Left ventricle myocardium inferior (tissue), 1 donor: ENCODE measurements around the gene SNORC. TPM values are rescaled to one million over a fixed set of nuclear protein-coding genes. Genes with fewer than 3 reads are reported as not detected.

ENCODE experiments used
- DNase-seq: peaks from one replicate; pipeline ENCODE4 v3.0.0-alpha.2; 2020
- H3K27ac ChIP-seq: fragments of 200-600 bp; replicated peaks from 2 replicates; pipeline ENCODE4 v1.8.0; 2021
- H3K27me3 ChIP-seq: fragments of 200-600 bp; 2 replicates; pipeline ENCODE4 v1.8.0; 2021; ENCODE audit warnings: low read depth
- H3K36me3 ChIP-seq: fragments of 200-600 bp; 2 replicates; pipeline ENCODE4 v1.8.0; 2021
- H3K4me1 ChIP-seq: fragments of 200-600 bp; 2 replicates; pipeline ENCODE4 v1.8.0; 2021
- H3K4me3 ChIP-seq: fragments of 200-600 bp; 2 replicates; pipeline ENCODE4 v1.8.0; 2021; ENCODE audit warnings: mild to moderate bottlenecking, moderate library complexity
- H3K9me3 ChIP-seq: fragments of 200-600 bp; replicated peaks from 2 replicates; pipeline ENCODE4 v1.8.0; 2021
- intact Hi-C: fragments of 100-400 bp; cut with micrococcal nuclease; formaldehyde crosslinking; loops from one replicate; pipeline ENCODE4 v1.11.0; 2022
- total RNA-seq: library from RNA; stranded (reverse); fragmentation: NEBNext Ultra II Directional; extraction: Animal tissue kit (Norgen Biotek cat#: 25700); gene quantifications from one replicate; pipeline ENCODE4 v1.2.1, GENCODE V29; 2021
- TF ChIP-seq, protein P1 (sequence below): fragments of 200-600 bp; IDR thresholded peaks from 2 replicates; pipeline ENCODE4 v1.8.0; 2021; ENCODE audit warnings: antibody characterized with exemption, mild to moderate bottlenecking, borderline replicate concordance
- donor health status: DM: no; HTN: yes; CAD: no; lungs with severe emphysema.

SNORC gene
- total RNA-seq, 1 donor from 2014 or later = 1.0 TPM

DNA sequence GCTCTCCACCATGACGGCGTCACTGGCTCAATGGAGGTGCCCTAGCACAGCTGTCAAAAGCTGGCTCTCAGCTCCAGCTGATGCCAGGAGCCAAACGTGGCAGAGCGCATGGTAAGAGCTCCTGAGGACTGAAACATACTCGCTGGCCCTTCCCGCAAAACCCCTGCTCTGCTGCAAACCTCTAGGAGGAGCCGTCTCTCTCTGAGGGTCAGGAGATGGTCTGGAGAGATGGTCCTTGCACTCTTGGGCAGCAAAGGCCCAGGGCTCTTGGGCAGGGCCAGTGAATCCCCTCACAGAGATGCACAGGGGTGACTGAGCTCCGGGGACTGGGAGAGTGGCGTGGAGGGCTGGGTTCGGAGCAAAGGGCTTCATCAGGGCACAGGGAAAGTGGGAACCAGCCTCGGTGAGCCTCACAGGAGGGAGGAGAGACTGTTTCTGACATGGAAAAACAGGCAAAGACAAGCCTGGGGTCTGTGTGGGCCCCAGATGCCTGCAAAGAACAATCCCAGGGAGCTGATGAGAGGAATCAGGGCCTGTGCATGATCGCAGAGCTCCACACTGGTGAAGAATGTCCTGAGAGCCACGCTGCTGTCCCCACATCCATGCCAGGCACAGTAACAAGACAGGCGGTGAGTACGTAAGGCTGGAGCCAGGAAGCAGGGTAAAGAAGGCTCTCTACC lies 17.2 kb downstream of the SNORC start:
- no peaks in the 10 kb centered on the region for H3K9me3 ChIP-seq
- no peak for DNase-seq
- H3K27me3 ChIP-seq = peaks cover 75% of the 10 kb centered on the region
- peaks cover 7% of the 10 kb centered on the region for H3K4me1 ChIP-seq
- H3K27ac ChIP-seq = no peak overlapping the region
- H3K4me3 ChIP-seq = no peak overlapping the region
- intact Hi-C loops = no loop called here
- H3K36me3 ChIP-seq = no peaks in the 10 kb centered on the region
- TF ChIP-seq, protein P1, sequence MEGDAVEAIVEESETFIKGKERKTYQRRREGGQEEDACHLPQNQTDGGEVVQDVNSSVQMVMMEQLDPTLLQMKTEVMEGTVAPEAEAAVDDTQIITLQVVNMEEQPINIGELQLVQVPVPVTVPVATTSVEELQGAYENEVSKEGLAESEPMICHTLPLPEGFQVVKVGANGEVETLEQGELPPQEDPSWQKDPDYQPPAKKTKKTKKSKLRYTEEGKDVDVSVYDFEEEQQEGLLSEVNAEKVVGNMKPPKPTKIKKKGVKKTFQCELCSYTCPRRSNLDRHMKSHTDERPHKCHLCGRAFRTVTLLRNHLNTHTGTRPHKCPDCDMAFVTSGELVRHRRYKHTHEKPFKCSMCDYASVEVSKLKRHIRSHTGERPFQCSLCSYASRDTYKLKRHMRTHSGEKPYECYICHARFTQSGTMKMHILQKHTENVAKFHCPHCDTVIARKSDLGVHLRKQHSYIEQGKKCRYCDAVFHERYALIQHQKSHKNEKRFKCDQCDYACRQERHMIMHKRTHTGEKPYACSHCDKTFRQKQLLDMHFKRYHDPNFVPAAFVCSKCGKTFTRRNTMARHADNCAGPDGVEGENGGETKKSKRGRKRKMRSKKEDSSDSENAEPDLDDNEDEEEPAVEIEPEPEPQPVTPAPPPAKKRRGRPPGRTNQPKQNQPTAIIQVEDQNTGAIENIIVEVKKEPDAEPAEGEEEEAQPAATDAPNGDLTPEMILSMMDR = no peak

GRCh38 chr2:232888099-232888836 lies 18.2 kb downstream of the SNORC start:
- H3K9me3 ChIP-seq = no peaks in the 10 kb centered on the region
- H3K27me3 ChIP-seq = peaks cover 85% of the 10 kb centered on the region
- TF ChIP-seq, protein P1 = no peak
- DNase-seq = no peak
- H3K4me1 ChIP-seq = peaks cover 7% of the 10 kb centered on the region
- no peaks in the 10 kb centered on the region for H3K36me3 ChIP-seq
- intact Hi-C loops = no loop called here
- H3K27ac ChIP-seq = no peak overlapping the region
- H3K4me3 ChIP-seq = no peak overlapping the region

GRCh38 chr2:232888839-232889529 lies 18.9 kb downstream of the SNORC start:
- TF ChIP-seq, protein P1 = no peak
- DNase-seq = no peak
- intact Hi-C loops = no loop called here

DNA sequence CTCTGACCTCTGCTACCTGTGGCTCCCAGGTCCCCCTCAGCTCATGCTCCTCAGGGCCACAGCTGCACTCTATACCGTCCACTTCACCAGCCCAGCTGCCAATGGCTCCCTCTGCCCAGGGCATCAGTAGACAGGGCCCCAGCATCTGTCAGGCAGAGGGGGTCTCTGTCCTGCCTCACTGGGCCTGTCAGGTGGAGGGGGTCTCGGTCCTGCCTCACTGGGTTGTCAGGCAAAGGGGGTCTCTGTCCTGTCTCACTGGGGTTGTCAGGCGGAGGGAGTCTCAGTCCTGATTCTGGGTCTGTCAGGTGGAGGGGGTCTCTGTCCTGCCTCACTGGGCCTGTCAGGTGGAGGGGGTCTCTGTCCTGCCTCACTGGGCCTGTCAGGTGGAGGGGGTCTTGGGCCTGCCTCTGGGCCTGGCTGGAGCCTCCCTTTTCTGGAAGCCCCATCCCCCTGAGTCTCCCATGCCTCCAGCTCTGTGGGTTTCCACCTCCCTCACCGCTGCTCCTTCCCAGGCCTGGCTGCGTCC lies 19.9 kb downstream of the SNORC start:
- peaks cover 91% of the 10 kb centered on the region for H3K27me3 ChIP-seq

More at GRCh38 chr2:232888839-232889529, 18.9 kb downstream of the SNORC start:
- Histone ChIP-seq H3K4me3 (no peak overlapping the region), H3K36me3 (no peaks in the 10 kb centered on the region), H3K27me3 (peaks cover 91% of the 10 kb centered on the region), H3K27ac (no peak overlapping the region), H3K4me1 (peaks cover 7% of the 10 kb centered on the region), H3K9me3 (no peaks in the 10 kb centered on the region)

GRCh38 chr2:232890536-232890895 lies 20.5 kb downstream of the SNORC start:
- no peaks in the 10 kb centered on the region for H3K9me3 ChIP-seq
- intact Hi-C loops = no loop called here

More for the DNA sequence above, 19.9 kb downstream of the SNORC start:
- no peaks in the 10 kb centered on the region for H3K36me3 ChIP-seq
- no peak overlapping the region for H3K4me3 ChIP-seq
- no peak overlapping the region for H3K27ac ChIP-seq
- DNase-seq = peak; percentile 9
- H3K4me1 ChIP-seq = peaks cover 7% of the 10 kb centered on the region
- no peaks in the 10 kb centered on the region for H3K9me3 ChIP-seq
- intact Hi-C loops = no loop called here
- TF ChIP-seq, protein P1 = no peak

More at GRCh38 chr2:232890536-232890895, 20.5 kb downstream of the SNORC start:
- Histone ChIP-seq H3K4me3 (no peak overlapping the region), H3K27me3 (peaks cover 91% of the 10 kb centered on the region), H3K27ac (no peak overlapping the region), H3K36me3 (no peaks in the 10 kb centered on the region), H3K4me1 (peaks cover 7% of the 10 kb centered on the region)
- TF ChIP-seq, protein P1 = no peak
- DNase-seq = peak; percentile 11
